A673 (cell line): ENCODE data around the gene MAEA. TPM values are rescaled to one million over a fixed set of nuclear protein-coding genes. Genes with fewer than 3 reads are reported as not detected.

Source experiments
- BruUV-seq: library from RNA; stranded (reverse); fragments of 400-500 nt; replicated peaks from 2 replicates; lab custom pipeline; 2021; lab: Mats Ljungman, UMichigan
- CTCF ChIA-PET: fragments of 300-600 bp; sonication (Branson Sonifier 250); formaldehyde crosslinking; loops from one replicate; lab custom pipeline; 2022; ENCODE audit warnings: antibody characterized with exemption; lab: Charles Lee
- POLR2A ChIA-PET: fragments of 300-600 bp; sonication (Branson Sonifier 250); formaldehyde crosslinking; loops from one replicate; lab custom pipeline; 2022; ENCODE audit warnings: antibody characterized with exemption; ENCODE audit not compliant: low non-redundant PET; lab: Charles Lee
- DNase-seq: peaks from one replicate; pipeline ENCODE4 v3.0.0-alpha.2; 2015; ENCODE audit warnings: low spot score
- H3K27ac ChIP-seq: fragments of 200-600 bp; sonication (generic); 2 replicates; pipeline ENCODE4 v1.5.1; 2016; ENCODE audit warnings: mixed run types, low read depth, mild to moderate bottlenecking, mixed read lengths, antibody characterized with exemption, low read length; ENCODE audit not compliant: poor library complexity, severe bottlenecking
- H3K27me3 ChIP-seq: fragments of 200-600 bp; sonication (generic); replicated peaks from 2 replicates; pipeline ENCODE4 v1.6.1; 2017; ENCODE audit warnings: mixed run types, low read depth, mild to moderate bottlenecking, mixed read lengths, antibody characterized with exemption, low read length; ENCODE audit not compliant: insufficient read depth, poor library complexity
- H3K36me3 ChIP-seq: fragments of 200-600 bp; sonication (generic); 2 replicates; pipeline ENCODE4 v1.6.1; 2016; ENCODE audit warnings: mixed run types, mild to moderate bottlenecking, mixed read lengths, antibody characterized with exemption, low read length; ENCODE audit not compliant: insufficient read depth, poor library complexity, severe bottlenecking
- H3K4me1 ChIP-seq: fragments of 200-600 bp; sonication (generic); 2 replicates; pipeline ENCODE4 v1.6.1; 2017; ENCODE audit warnings: mixed run types, mild to moderate bottlenecking, mixed read lengths, antibody characterized with exemption, low read length; ENCODE audit not compliant: insufficient read depth, poor library complexity, severe bottlenecking
- H3K4me3 ChIP-seq: fragments of 200-600 bp; sonication (generic); 2 replicates; pipeline ENCODE4 v1.5.1; 2016; ENCODE audit warnings: low read depth, mixed run types, mild to moderate bottlenecking, mixed read lengths, low read length; ENCODE audit not compliant: poor library complexity, severe bottlenecking
- H3K9me3 ChIP-seq: fragments of 200-600 bp; sonication (generic); 2 replicates; pipeline ENCODE4 v1.6.1; 2016; ENCODE audit warnings: mixed run types, low read depth, mild to moderate bottlenecking, mixed read lengths, antibody characterized with exemption, low read length; ENCODE audit not compliant: poor library complexity, severe bottlenecking
- EZH2 ChIP-seq: fragments of 200-600 bp; sonication (generic); IDR thresholded peaks from 2 replicates; pipeline ENCODE4 v1.6.1; 2017; ENCODE audit warnings: borderline replicate concordance, low read depth, mild to moderate bottlenecking, mixed read lengths, antibody characterized with exemption, low read length; ENCODE audit not compliant: poor library complexity, severe bottlenecking
- intact Hi-C: fragments of 100-400 bp; cut with micrococcal nuclease; formaldehyde crosslinking; loops from one replicate; pipeline ENCODE4 v1.10.0; 2022; ENCODE audit not compliant: unreplicated experiment
- total RNA-seq: library from RNA; stranded (reverse); gene quantifications from 2 replicates; pipeline ENCODE4 v1.2.3, GENCODE V29; 2021
- TF ChIP-seq, protein P1 (sequence below): fragments of 300-800, 200-600 bp; sonication (generic); conservative IDR thresholded peaks from 2 replicates; pipeline ENCODE4 v1.5.1; 2017; ENCODE audit warnings: low read depth, mild to moderate bottlenecking, antibody characterized with exemption, low read length, moderate library complexity, mixed read lengths

The MAEA gene
- total RNA-seq, 1 experiment from 2014 or later: 87.0 TPM

DNA sequence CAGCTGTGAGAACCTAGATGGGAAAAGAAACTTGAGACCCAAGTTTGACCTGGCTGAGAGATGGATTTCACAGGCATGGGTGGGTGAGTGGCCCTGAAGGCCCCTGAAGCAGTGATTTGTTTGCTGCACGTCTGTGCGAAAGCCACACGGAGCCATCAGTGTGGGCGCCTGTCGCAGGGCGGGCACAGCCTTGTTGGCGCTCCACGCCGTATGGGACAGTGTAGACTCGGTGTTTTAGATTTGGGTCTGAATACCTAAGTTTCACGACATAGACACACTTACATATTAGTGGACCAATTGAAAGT is 35.4 kb downstream of the MAEA start:
- Histone ChIP-seq H3K4me1 (no peaks in the 10 kb centered on the region), H3K36me3 (peaks cover 28% of the 10 kb centered on the region), H3K27me3 (no peaks in the 10 kb centered on the region), H3K27ac (no peak overlapping the region), H3K4me3 (no peak overlapping the region), H3K9me3 (no peaks in the 10 kb centered on the region)
- no TSS peak for BruUV-seq
- no peak for DNase-seq
- intact Hi-C loops: no loop called here
- POLR2A ChIA-PET: no interaction called here
- CTCF ChIA-PET: no interaction called here
- no peak for TF ChIP-seq EZH2
- TF ChIP-seq, protein P1, sequence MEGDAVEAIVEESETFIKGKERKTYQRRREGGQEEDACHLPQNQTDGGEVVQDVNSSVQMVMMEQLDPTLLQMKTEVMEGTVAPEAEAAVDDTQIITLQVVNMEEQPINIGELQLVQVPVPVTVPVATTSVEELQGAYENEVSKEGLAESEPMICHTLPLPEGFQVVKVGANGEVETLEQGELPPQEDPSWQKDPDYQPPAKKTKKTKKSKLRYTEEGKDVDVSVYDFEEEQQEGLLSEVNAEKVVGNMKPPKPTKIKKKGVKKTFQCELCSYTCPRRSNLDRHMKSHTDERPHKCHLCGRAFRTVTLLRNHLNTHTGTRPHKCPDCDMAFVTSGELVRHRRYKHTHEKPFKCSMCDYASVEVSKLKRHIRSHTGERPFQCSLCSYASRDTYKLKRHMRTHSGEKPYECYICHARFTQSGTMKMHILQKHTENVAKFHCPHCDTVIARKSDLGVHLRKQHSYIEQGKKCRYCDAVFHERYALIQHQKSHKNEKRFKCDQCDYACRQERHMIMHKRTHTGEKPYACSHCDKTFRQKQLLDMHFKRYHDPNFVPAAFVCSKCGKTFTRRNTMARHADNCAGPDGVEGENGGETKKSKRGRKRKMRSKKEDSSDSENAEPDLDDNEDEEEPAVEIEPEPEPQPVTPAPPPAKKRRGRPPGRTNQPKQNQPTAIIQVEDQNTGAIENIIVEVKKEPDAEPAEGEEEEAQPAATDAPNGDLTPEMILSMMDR: no peak

DNA sequence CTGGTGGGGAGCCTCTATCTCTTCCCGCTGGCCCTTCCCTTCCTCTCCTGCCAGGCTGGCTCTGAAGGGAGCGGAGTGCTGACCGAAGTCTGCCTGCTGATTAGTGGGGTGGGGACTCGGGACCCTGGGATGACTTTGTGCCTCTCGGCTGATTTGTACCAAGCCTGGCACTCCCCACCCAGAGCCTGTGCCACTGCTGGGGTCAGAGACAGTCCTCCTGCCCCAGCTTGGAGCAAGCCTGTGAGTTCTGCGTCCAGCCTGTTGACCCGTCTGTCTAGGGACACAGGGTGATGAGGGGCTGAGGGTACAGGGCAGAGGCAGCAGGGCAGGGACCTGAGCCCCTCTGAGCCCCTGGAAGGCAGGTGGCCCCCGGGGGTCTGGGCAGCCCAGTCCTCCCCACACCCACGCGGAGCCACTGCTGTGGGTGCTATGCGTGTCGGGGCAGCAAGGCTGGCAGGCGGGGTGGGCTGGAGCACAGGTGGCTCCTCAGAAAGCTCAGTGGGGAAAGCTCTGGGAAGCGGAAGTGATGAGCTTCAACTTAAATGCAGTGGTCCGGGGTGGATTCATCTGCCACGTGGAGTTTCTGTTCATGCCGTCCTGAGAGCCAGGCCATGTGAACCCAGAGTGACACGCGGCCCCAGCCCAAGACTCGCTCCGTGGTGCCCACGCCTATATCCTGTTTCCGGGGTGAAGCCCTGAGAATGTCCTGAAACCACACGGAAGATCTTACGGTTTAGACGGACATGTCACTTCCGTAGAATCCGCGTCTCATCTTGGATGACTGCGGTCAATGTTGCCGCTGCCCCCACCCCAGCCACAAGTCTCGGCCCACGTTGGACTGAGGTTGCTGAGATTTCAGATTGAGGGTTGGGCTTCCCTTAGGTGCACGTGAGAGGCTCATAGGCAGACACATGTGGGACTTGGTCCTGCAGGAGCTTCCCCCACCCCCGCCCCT is 36.3 kb downstream of the MAEA start:
- POLR2A ChIA-PET: no interaction called here
- BruUV-seq: no TSS peak
- CTCF ChIA-PET: no interaction called here

DNA sequence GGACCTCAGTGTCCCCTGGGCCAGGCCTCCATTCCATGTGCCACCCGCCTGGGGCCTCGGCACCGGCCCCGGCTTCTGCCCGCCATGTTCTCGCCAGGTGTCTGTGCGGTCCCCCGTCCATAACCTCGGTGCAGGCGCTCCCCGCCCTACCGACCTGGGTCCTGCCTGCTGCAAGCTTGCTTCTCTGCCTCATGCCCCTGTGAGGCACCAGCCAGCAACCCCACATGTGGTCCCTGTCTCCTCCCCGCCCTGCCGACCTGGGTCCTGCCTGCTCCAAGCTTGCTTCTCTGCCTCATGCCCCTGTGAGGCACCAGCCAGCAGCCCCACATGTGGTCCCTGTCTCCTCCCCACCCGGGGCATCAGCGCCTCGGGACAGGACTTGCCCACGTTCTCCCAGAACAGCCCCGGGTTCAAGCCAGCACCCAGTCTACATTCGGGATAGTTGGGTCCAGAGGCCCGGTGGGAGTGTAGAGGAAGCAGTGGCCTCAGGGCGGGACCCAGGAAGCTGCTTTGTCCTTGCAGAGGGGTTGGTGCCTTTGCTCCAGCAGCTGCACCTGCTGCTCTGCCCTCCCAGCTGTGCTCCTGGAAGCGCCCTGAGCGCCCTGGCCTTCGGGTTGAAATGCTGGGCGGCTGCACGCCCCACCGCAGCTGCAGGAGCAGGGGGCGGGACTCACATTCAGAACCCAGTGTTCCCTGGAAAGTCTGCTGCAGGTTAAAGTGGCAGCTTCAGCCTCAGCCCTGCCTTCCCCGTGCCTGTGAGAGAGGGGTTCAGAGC is 37.2 kb downstream of the MAEA start:
- TF ChIP-seq EZH2: no peak
- TF ChIP-seq, protein P1: no peak
- no peak for DNase-seq
- no TSS peak for BruUV-seq
- Histone ChIP-seq H3K4me1 (no peaks in the 10 kb centered on the region), H3K9me3 (no peaks in the 10 kb centered on the region), H3K27ac (no peak overlapping the region), H3K27me3 (no peaks in the 10 kb centered on the region), H3K4me3 (no peak overlapping the region), H3K36me3 (peaks cover 28% of the 10 kb centered on the region)
- POLR2A ChIA-PET: no interaction called here
- intact Hi-C loops: no loop called here
- CTCF ChIA-PET: no interaction called here

More for the DNA sequence above, 36.3 kb downstream of the MAEA start:
- no peaks in the 10 kb centered on the region for H3K9me3 ChIP-seq
- no peak overlapping the region for H3K4me3 ChIP-seq
- no peak for DNase-seq
- no peaks in the 10 kb centered on the region for H3K27me3 ChIP-seq
- H3K27ac ChIP-seq: no peak overlapping the region
- H3K4me1 ChIP-seq: no peaks in the 10 kb centered on the region
- TF ChIP-seq, protein P1: no peak
- no peak for TF ChIP-seq EZH2
- H3K36me3 ChIP-seq: peaks cover 28% of the 10 kb centered on the region
- intact Hi-C loops: no loop called here
